Measurements from ENCODE around the gene FBXO17.

The FBXO17 gene

DNA sequence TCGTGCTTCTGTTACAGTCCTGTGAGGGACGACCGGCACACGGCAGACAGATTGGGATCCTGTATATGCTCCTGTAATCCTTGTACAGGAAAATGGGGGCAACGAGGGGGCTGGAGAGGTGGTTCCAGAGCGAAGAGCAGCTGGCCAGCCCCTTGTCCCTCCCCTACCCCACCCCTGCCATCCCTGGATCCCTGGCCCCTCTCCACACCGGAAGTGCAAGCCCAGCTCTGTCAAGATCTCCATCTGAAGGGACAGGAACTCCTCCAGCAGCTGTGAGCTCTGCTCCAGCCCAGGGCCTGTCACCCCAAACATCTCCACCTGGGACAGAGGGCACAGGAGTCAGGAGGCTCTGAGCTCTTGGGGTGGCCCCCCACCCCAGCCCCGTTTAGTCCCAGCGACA lies 58.0 kb downstream of the FBXO17 start:
- DNase-seq (ENCODE audit: low read depth): no peak

DNA sequence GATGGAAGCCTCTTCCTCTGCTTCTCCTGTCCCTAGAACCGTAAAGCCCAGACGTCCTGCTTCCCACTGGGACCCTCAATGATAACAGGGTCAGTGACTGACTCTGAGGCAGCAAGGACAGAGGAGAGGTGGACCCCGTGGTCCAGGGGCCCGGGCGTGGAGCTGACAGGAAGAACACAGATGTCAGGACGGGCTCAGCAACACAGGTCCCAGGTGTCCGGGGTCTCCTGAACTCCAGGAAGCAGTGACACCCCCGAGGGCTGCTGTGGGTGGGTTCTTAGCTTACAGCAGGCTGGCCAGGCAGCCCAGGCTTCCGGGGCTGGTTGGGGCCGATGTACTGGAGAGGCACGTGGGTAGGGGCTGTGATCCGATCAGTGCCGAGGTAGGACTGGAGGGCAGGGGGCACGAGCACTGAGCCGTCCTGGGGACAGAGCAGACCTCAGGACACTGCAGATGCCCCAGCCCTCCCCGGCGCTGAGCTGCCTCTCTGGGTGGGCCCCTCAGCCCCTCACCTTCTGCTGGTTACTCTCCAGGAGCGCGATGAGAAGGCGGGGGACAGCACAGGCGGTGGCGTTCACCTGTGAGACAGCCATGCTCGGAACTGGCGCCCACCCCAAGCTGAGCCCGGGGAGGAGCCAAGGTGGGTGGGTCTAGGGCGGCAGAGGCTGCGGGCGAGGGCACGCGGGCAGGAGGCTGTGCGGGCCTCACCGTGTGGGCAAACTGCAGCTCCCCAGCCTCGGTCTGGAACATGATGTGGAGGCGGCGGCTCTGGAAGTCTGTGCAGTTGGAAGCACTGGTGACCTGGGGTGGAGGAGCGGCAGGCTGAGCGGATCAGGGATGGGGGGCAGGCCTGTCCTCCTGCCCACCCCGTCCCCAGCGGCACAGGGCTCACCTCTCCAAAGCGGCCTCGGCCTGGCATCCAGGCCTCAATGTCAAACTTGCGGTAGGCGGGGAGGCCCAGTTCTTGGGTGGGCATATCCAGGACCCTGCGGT lies 59.9 kb downstream of the FBXO17 start:
- no peak for DNase-seq (ENCODE audit: low read depth)

DNA sequence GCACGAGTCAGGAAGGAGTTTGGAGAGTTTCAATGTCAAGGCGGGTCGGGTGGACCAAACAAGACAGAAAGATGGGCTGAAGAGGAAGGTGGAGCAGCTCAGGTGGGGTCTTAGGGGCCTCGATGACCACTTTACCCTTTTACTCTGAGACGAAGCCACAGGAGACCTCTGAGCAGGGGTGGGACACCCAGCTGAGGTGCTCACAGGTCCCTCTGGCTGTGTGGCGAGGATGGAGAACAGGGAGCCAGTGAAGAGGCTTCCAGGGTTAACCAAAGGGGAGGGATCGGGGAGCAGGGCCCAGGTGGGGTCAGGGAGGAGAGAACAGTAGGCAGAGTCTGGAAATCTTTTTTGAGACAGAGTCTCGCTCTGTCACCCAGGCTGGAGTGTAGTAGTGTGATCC lies 61.6 kb downstream of the FBXO17 start:
- no peak for DNase-seq (ENCODE audit: low read depth)

DNA sequence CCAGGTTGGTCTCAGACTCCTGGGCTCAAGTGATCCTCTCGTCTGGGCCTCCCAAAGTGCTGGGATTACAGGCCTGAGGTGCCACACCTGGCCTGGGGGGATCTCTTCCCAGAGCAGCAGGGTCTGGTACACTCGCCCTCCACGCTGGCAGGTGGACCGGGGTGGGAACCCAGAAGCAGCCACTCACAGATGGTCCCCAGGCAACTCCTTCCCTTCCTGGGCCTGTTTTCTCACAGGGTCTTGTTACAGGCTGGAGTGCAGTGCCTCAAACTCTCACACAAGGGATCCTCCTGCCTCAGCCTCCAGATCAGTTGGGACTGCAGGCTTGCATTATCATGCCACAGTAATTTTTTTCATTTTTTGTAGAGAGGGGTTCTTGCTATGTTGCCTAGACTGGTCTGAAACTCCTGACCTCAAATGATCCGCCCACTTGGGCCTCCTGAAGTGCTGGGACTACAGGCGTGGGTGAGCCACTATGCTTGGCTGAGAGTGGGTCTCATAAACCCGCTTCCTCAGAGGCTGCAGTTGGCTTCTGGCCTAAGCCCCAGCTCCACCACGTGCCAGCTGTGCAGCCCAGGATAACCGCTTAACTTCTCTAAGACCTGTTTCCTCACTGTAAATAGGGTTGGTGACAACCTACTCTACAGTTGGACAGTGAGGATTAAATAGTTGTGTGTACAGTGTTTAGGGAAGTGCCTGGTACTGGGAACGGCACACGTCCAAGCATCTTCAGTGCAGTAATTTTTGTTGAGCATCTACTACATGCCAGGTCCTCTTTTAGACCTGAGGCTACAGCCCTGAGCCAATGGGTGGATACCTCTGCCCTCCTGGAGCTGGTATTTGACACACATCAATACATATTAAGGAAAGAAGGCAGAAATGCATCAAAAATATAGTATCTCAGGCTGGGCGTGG lies 62.7 kb downstream of the FBXO17 start:
- DNase-seq (ENCODE audit: low read depth): no peak

DNA sequence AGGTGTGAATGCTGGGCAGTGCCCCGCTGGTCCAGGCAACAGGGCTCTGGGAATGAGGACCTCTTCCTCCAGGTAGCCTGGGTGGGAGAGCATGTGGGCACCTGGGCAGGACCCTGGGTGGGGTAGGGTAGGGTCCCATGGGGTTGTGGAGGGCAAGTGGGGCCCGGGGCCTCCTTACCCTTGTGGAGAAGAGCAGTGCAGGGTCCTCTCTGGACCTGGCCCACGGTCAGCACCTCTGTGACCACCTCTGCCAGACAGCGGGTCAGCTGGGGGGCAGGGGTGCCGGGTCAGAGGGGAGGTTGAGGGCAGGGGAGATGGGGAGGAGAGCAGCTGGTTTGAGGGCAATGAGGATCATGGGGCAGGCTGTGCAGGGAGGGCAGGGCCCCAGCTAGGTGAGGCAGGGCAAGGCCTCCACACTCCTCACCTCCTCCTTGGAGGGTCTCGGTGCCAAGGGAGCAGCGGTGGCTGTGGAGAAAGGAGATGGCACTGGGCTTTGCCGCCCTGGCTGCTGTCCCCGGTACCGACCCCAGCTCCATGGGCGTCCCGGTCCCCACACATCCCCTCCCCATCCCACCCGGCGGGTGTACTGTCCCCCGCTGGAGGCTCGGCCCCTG lies 64.0 kb downstream of the FBXO17 start:
- no peak for DNase-seq (ENCODE audit: low read depth)

DNA sequence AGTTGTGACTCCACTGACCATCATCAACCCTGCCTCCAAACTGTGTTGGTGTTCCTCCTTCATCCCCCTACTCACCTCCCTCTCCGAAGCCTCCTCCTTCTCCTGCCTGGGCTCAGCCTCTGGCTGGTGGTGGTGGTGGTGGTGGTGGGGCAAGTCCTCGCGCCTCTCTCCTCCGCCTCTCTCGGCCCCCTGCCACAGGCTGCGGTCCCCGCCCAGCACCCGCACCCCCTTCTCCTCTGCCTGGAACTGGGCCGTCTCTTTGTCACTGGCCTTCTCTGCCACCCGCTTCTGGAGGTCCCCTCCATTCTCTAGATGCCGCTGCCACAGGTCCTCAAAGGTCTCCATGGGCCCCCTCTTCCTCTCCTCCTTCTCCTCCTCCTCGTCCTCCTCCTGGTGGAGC lies 65.1 kb downstream of the FBXO17 start:
- DNase-seq (ENCODE audit: low read depth): no peak

DNA sequence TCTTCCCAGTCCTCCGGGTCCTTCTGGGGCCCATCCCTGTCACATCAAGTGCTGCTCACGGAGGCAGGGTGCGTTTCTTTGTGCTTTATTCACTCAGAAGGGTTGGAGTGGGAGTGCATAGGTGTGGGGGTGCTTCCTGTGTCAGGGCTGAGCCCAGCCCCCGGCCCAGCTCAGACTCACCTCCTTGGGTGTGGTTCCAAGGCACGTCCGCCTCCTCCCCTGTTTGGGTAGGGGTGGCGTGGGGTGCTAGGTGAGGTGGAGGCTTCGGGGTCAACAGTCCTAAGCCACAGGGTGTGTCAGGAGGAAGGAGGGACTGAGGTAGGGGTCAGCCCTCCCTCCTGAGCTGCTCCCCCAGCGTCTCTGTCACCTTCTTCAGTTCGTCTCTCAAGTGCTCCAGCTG lies 66.6 kb downstream of the FBXO17 start:
- DNase-seq (ENCODE audit: low read depth): no peak

DNA sequence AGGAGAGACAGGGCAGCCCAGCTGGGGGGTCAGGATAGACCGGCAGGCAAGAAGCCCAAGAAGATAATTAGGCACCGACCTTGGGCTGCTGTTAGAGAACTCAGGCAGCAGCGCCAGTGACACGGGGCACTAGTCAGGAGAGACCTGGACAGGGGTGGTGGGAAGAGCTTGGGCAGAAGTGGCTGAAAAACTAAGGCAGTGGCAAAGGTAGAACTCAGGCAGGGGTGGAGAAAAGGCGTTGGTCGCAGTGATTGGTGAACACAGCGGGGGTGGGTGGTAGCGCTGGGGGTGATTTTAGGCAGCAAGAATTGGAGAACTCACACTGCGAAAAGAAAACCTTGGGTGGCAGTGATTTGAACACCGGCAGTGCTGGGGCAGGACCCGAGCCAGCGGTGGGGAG lies 67.9 kb downstream of the FBXO17 start:
- no peak for DNase-seq (ENCODE audit: low read depth)

DNA sequence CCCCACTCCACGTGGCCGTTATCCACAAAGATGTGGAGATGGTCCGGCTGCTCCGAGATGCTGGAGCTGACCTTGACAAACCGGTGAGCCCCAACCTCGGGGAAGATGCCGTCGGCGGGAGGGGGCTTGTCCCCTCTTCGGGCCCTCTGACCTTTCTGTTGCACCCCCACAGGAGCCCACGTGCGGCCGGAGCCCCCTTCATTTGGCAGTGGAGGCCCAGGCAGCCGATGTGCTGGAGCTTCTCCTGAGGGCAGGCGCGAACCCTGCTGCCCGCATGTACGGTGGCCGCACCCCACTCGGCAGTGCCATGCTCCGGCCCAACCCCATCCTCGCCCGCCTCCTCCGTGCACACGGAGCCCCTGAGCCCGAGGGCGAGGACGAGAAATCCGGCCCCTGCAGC lies 68.3 kb downstream of the FBXO17 start:
- DNase-seq (ENCODE audit: low read depth): no peak

DNA sequence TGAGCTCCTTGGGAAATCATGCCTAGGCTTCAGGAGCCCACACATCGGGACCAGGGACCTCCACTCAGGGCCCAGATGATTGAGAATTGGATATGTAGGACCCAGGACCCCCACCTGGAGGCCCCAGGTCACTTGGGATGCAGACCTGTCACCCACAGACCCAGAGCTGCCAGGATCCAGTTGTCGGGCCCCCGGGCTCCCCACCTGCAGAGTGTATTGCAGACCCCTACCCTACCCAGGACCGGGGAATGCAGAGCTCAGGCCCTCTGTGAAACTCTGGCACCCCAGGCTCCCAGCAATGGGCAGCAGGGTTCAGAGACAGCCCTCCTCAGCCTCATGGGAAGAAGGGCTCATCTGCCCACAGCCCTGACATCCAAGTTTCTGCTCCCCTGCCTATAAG lies 69.9 kb downstream of the FBXO17 start:
- DNase-seq (ENCODE audit: low read depth): no peak

DNA sequence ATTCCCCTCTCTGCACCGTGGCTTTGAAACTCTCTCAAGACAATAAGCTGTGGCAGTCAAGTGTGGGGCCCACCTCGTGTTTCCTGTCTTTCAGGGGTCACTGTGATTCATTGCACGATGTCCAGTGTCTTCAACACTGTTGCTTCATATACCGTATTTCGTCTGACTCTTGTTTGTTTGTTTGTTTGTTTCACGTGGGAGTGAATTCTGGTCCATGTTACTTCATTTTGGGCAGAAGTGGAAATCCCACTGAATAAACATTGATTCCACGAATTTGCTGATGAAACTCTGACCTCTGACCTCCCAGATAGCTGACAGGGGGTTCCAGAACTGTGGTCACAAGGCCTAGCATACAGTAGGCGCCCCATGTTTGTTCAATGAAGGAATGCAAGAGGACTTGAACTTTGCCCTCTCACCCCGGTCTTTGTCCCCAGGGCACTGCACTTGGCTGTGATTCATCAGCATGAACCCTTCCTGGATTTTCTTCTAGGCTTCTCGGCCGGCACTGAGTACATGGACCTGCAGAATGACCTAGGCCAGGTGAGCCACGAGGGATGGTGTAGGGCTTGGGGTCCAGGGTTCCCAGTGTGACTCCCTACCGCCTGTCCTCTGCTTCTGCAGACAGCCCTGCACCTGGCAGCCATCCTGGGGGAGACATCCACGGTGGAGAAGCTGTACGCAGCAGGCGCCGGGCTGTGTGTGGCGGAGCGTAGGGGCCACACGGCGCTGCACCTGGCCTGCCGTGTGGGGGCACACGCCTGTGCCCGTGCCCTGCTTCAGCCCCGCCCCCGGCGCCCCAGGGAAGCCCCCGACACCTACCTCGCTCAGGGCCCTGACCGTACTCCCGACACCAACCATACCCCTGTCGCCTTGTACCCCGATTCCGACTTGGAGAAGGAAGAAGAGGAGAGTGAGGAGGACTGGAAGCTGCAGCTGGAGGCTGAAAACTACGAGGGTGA lies 70.7 kb downstream of the FBXO17 start:
- DNase-seq (ENCODE audit: low read depth): no peak

DNA sequence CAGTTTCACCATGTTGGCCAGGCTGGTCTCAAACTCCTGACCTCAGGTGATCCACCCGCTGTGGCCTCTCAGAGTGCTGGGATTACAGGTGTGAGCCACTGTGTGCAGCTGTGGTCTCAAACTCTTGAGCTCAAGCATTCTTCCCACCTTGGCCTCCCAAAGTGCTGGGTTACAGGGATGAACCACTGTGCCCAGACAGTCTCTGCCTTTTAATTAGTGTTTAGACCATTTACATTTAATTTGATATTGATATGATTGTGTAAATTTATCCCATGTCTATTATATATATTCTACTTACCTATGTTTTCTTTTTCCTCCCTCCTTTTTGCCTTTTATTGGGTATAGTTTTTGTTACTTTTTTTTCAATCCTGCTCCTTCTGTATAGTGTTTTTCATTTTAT lies 73.9 kb downstream of the FBXO17 start:
- DNase-seq (ENCODE audit: low read depth): no peak

DNA sequence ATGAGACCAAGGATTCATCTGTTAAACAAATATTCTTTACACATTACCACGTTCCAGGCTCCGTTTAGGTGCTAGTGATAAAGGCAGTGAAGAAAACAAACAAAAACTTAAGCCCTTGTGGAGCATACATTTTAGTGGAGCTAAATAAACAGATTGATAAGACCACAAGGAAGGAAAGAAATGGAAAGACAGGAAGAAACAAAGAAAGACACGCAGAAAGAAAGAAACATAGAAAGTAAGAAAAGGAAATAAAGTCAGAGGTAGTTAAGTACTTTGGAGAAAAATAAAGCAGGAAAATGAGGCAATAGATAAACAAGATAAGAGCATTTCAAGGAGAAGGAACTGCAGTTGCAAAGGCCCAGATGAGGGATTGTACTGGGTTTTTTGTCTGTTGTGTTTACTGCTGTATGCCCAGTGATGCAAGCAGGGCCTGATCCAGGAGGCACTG lies 74.8 kb downstream of the FBXO17 start:
- DNase-seq (ENCODE audit: low read depth): no peak

DNA sequence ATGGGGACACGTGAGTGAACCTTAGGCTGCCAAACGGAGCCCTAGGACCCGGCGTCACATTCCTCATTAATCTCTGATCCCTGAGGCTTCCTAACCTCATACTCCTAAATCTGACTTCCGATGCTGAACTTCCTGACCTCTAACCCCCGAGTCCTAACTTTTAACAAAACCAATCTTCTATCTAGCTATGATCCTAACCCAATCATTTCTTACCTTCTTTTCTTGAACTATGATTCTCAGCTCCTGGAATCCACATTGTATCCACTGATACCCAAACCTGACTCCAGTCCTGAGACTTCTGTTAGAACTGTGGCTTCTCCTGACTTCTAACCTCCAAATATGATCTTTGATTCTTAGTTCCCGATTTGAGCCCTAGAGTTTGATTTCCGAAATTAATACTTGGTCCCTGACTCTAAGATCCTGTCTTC lies 75.3 kb downstream of the FBXO17 start:
- DNase-seq (ENCODE audit: low read depth): no peak

DNA sequence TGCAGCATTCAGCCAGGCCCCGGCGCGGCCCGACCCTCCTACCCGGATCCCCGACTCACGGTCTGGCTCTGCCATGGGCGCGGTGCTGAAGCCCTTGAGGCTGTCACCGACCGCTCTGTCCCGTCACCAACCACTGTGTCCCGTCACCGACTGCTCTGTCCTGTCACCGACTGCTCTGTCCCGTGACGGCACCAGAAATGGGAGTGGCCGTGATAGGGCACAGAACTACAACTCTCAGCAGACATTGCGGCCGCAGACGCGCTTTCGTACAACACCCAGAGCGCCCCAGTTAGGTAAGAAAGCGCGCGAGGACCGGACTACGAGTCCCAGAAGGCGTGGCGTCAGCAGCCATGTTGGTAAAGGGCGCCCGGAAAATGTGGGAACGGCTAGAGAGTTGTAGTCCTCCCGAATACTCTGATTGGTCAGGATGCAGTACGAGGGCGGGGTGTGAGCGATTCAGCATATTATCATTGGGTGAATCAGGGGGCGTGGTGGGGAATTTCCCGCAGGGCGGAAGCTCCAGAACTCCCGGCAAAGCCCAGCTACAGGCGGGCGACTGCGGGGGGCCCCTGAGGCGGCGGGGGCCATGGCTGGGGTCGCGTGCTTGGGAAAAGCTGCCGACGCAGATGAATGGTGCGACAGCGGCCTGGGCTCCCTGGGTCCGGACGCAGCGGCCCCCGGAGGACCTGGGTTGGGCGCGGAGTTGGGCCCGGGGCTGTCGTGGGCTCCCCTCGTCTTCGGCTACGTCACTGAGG lies 75.9 kb downstream of the FBXO17 start, which contains the start of the genes NFKBIB and SIRT2:
Gene NFKBIB, plus strand, starts transcription at position 523 of the 755 bp plus-strand sequence. Its CDS starts 64 bp downstream, at position 587.
Gene SIRT2, minus strand, starts transcription at position 172 of the 755 bp plus-strand sequence. Its CDS starts 97 bp downstream, at position 75.
- peak; percentile 100 for DNase-seq (ENCODE audit: low read depth)

DNA sequence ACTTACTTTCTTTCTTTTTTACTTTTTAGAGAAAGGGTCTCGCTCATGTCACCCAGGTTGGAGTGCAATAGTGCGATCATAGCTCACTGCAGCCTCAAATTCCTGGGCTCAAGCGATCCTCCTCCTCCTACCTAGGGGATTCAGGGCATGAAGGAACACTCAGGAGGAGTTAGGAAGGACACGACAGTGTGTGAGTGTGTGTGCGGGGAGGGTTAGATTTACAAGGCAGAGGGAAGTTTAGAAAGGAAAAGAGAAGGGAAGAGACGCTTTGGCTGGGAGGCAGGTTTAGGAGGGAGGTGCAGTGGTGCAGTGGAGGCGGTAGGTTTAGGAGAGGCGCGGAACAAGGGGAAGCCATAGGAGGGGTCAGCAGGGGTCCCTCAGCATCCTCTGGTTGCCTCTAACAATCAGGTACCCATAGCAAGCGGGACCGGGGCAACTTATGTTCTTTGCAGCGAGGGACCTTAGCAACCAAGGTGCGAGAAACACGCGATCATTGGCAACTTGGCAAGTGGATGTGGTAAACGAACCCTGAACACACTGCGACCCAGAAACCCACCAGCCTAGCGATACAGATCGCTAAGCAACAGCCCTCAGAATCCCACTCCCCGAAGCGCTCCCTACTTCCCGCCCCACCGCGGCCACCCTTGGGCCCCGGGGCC lies 76.6 kb downstream of the FBXO17 start:
- DNase-seq (ENCODE audit: low read depth): no peak

DNA sequence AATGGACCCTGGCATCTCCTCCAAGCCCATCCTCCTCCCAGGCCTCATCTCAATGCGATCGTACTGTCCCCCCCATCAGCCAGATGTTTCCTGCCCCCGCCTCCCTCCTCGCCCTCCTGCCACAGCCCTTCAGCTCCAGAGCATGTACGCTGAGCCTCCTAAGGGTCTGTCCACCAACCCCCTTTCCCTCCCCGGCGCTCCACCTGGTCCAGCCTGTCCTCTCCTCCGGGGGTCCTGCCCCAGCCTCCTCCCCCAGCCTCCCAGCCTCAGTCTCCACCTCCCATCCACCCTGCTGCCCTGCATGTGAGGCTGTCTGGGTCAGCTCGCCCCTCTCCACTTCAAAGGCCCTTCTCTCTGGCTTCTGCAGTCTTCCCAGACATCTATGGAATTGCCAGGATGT lies 80.6 kb downstream of the FBXO17 start:
- no peak for DNase-seq (ENCODE audit: low read depth)

DNA sequence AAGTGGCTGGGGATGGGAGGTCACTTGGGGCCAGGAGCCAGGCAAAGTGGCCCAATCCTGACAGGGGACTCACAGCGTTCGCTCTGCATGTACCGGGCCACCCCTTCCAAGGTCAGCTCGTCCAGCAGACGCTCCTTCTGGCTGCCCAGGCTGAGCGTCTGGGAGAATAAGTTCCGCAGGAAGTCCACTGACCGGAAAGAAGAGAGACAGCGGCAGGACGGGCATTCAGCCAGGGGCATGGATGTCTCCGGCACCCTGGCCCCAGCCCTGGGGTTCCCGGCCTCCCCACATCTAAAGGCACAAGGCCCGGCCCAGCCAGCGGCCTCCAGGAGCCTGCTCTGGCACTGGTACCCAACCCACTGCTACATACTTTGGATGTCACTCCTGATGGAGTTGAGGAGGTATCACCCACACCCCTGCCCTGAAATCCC lies 82.2 kb downstream of the FBXO17 start:
- no peak for DNase-seq (ENCODE audit: low read depth)

DNA sequence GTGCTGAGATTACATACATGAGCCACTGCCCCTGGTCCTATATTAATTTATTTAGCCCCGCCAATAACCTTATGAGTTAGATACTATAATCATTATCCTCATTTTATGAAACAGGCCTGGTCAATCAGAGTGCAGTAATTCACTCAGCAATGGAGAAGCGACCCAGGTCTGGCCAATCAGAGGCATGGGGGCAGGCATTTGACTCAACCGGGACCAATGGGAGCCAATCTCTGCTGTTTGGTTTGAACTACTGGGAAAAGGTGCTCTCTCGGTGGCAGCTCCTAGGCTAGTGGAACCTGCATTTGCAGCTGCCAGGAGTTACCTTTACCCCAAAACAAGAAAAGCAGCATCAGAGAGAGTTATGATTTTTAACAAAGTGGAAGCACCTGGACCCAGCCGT lies 82.7 kb downstream of the FBXO17 start:
- no peak for DNase-seq (ENCODE audit: low read depth)

DNA sequence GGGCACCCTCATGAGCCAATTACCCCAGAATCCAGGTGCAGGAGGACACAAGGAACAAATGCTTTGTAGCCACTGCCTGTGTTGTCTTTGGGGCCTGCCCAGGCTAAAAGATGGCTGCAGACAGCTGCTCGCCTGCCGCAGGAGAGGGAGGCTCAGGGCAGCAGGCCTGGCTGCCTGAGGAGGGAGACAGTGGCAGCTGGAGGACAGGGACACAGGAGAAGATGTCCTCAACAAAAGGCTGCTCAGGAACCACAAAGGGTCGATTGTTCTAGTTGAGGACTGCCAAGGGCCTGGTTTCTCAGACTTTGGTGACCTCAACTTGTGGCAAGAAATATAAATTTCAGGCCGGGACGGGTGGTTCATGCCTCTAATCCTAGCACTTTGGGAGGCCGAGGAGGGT lies 83.8 kb downstream of the FBXO17 start:
- no peak for DNase-seq (ENCODE audit: low read depth)

All from activated T-cell treated with anti-CD3 and anti-CD28 coated beads for 24 hours (primary cell).